Stimulated activated naive CD8-positive, alpha-beta T cell treated with anti-CD3 and anti-CD28 coated beads, Interleukin-15, Interleukin-2, amounts not matched to agents 100 ng/mL and 50 ng/mL, for 24 hours (primary cell): ENCODE measurements around the gene CORIN.
"Not testable (repeated sequence)": the region's sequence is repeated elsewhere in the genome, so short reads cannot be mapped to it uniquely, and the experiment has no call there.

ENCODE experiments used
- H3K27ac Mint-ChIP-seq: one replicate; pipeline ENCODE4 v1.8.0; 2021; ENCODE audit warnings: mild to moderate bottlenecking, mixed read lengths
- H3K27me3 Mint-ChIP-seq: one replicate; pipeline ENCODE4 v1.8.0; 2021; ENCODE audit warnings: mixed read lengths
- H3K36me3 Mint-ChIP-seq: one replicate; pipeline ENCODE4 v1.8.0; 2021; ENCODE audit warnings: low read depth, mixed read lengths
- H3K4me1 Mint-ChIP-seq: one replicate; pipeline ENCODE4 v1.8.0; 2021; ENCODE audit warnings: low read depth, mixed read lengths
- H3K4me3 Mint-ChIP-seq: one replicate; pipeline ENCODE4 v1.8.0; 2021; ENCODE audit warnings: mild to moderate bottlenecking, mixed read lengths
- H3K9me3 Mint-ChIP-seq: one replicate; pipeline ENCODE4 v1.8.0; 2021; ENCODE audit warnings: mixed read lengths

CORIN gene

DNA sequence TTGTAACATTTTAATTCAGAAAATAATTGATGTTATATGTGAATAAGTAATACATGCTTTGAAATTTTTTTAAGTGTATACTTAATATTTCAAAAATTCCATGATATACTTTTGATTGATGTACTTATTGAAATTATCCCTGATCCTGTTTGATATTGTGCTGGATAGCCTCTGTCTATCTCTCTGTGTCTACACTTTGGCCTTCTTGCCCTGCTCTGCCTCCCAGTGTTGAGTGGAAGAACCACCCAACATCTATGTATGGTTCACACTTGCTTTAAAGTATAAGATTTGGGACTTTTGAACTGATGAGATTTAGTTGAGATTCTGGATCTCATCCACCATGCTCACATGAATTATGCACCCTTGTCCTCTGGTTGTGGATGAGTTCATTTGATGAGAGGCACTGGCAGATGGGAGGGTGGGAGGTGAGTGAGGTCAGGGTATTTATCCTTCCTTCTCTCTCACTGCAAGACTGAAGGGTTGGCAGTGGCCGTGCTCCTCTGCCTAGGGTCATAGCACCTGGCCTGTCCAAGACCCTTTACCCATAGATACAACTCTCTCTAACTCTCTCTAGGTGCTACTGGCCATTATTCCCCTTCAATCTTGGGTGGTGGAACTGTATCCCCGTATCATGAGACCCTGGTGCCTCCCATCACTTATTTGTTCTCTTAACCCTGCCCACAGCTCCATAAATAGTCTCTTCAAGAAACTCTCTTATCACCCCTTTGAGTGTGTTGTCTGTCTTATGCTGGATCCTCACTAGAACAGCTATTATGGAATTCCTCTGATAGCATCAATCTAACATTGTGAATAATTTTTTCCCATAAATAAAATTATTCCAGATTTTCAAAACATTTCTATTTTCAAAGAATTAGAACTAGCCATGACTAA lies 75.2 kb downstream of the CORIN start:
- Mint-ChIP-seq H3K27me3 (no peaks in the 10 kb centered on the region), H3K27ac (no peak overlapping the region), H3K9me3 (peaks cover 3% of the 10 kb centered on the region), H3K4me3 (no peak overlapping the region), H3K36me3 (no peaks in the 10 kb centered on the region), H3K4me1 (no peaks in the 10 kb centered on the region)

DNA sequence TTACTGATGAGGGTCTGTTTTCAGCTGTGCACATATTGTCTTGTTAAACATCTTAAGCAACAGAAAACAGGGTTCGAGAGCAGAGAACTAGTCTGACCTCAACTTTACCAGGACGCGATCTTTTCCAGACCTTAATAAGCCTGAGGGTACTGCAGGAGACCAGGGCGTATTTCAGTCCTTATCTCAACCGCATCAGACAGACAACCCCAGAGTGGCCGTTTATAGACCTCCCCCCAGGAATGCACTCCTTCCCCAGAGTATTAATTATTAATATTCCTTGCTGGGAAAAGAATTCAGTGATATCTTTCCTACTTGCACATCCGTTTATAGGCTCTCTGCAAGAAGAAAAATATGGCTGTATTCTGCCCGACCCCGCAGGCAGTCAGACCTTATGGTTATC lies 84.6 kb downstream of the CORIN start:
- not testable (repeated sequence) for H3K4me1 Mint-ChIP-seq, H3K27ac Mint-ChIP-seq, H3K27me3 Mint-ChIP-seq, H3K4me3 Mint-ChIP-seq, H3K36me3 Mint-ChIP-seq, H3K9me3 Mint-ChIP-seq

DNA sequence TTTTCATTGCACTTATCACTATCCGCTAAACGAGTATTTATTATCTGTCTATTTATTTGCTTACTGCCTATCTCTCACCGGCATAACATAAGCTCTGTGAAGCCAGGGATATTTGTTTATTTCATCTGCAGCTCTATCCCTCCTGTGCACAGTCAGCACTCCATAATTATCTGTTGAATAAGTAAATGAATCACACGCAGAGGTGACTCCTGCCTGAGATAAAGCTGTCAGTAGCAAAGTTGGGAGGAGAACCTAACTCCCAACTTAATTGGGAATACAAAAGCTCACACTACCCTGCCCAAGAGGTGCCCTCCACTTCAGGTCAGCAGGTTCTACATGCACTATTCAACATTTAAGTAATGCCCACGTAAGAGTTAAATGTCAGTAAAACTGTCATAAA lies 85.7 kb downstream of the CORIN start:
- Mint-ChIP-seq H3K4me1 (no peaks in the 10 kb centered on the region), H3K4me3 (no peak overlapping the region), H3K9me3 (peaks cover 7% of the 10 kb centered on the region), H3K36me3 (no peaks in the 10 kb centered on the region), H3K27me3 (peaks cover 6% of the 10 kb centered on the region), H3K27ac (no peak overlapping the region)

DNA sequence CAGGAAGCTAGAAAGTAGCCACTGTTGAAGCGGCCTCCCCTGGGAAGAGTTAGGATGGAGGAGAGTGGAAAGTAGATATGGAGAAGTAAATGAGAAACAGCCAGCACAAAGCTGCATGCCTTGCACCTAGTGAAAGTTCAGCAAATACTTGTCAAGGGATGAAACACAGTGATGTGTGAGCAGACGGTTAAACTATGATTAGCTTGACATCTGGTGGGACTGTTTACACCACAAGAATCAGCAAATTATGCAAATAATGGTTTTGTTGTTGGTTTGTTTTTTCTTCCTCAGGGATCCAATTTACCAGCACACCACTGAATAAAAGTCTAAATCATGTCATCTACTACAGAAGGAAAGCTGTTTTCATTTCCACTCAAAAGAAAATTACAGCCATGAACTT lies 87.1 kb downstream of the CORIN start:
- Mint-ChIP-seq H3K9me3 (peaks cover 7% of the 10 kb centered on the region), H3K4me1 (no peaks in the 10 kb centered on the region), H3K27ac (no peak overlapping the region), H3K27me3 (peaks cover 6% of the 10 kb centered on the region), H3K36me3 (no peaks in the 10 kb centered on the region), H3K4me3 (no peak overlapping the region)

DNA sequence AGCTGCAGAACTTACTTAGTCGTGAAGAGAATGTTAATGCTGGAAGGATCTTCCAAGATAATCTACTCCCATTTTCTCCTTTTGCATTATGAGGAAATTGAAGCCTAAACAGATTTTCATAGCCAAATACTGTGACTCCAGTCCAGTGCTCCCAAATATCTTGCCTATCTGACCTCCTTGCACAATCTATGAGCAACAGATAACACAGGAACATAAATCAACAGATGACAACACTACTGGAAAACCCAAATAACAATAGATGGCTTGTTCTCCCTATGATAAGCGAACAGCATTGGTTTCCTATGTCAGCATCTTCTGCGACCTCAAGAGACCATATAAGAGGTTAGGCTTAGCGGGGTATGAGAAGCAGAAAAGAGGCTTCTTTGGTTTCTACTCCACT lies 88.0 kb downstream of the CORIN start:
- Mint-ChIP-seq H3K27ac (no peak overlapping the region), H3K36me3 (no peaks in the 10 kb centered on the region), H3K27me3 (peaks cover 6% of the 10 kb centered on the region), H3K4me3 (no peak overlapping the region), H3K4me1 (no peaks in the 10 kb centered on the region), H3K9me3 (peaks cover 7% of the 10 kb centered on the region)

DNA sequence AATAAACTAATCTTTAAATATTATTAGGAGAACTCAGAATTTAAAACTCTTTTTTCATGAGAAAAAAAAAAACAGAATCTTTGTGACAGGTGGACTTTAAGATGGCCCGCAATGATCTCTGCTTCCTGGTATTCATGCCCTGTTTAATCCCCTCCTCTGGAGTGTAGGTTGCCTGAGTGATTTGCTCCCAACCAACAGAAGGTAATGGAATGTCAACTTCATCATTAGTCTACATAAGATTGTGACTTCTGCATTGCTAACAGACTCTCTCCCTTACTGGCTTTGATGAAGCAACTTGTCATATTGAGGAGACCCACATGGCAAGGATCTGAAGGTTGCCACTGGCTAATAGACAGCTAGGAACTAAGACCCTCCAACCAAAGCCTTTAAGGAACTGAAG lies 88.8 kb downstream of the CORIN start:
- Mint-ChIP-seq H3K9me3 (peaks cover 7% of the 10 kb centered on the region), H3K27me3 (peaks cover 6% of the 10 kb centered on the region), H3K36me3 (no peaks in the 10 kb centered on the region), H3K4me3 (no peak overlapping the region), H3K4me1 (no peaks in the 10 kb centered on the region), H3K27ac (no peak overlapping the region)

DNA sequence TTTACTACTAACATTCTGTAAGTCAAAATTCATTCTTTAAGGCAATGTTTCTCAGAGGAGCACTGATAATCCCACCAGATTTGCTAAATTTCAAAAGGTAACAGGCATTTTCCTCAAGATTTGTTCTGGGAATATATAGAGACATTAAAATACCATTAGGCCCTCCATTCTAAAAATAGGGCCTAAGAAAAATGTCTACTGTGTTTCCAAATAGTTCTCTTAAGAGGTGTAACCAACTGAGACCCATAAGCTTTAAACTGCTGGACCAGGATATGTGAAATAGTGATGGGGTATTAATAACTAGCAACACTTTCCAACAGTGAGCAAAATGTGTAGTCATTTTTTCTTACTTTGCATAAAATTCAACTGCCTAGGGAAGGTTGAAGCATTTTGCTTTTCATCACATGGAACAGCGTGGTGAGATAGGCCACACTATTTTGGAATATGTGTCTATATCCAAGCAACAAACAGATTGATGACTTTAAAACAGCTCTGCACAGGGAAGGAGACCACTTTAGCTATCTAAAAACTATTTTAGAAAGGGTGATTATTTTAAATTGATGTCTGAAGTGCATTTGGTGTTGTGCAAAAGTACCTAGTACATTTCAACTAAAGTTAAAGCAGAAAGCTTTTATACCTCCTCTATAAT lies 89.9 kb downstream of the CORIN start:
- Mint-ChIP-seq H3K27me3 (peaks cover 6% of the 10 kb centered on the region), H3K27ac (no peak overlapping the region), H3K9me3 (peaks cover 6% of the 10 kb centered on the region), H3K36me3 (no peaks in the 10 kb centered on the region), H3K4me3 (no peak overlapping the region), H3K4me1 (no peaks in the 10 kb centered on the region)

DNA sequence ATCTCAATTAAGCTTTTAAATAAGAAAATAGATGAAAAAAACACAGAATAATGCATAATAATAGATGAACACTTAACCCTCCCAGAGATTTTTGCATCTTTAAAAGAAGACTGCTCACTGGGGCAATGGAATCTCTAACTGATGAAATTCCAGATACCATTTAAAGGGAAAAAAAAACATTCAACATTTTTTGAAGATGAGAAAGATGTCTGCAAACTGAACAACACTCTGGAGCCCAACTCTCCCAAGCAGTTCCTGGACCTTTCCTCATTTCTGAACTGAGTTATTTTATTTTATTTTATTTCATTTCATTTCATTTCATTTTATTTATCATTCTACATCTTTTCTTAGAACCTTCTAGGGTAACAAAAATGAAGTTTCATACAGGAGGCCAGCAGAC lies 90.7 kb downstream of the CORIN start:
- no peaks in the 10 kb centered on the region for H3K9me3 Mint-ChIP-seq
- H3K4me1 Mint-ChIP-seq = no peaks in the 10 kb centered on the region
- no peak overlapping the region for H3K4me3 Mint-ChIP-seq
- H3K27ac Mint-ChIP-seq = no peak overlapping the region
- H3K36me3 Mint-ChIP-seq = no peaks in the 10 kb centered on the region
- H3K27me3 Mint-ChIP-seq = peaks cover 6% of the 10 kb centered on the region

DNA sequence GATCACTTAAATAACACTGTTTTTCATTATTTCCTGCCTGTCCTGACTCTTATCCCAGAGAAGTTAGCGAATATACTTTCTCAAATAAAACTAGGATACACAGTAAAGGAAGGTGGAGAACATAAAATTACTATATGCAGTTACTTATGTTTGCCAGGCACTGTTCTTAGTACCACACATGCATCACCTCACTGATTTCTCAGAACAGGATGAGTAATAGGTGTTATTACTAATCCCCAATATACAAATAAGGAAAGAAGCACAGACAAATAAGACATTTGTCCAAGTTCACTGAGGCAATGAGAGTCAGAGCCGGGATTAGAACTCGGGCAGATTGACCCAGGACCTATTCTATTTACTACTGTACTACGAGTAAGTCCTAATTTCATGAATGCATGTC lies 91.7 kb downstream of the CORIN start:
- no peaks in the 10 kb centered on the region for H3K4me1 Mint-ChIP-seq
- H3K4me3 Mint-ChIP-seq = no peak overlapping the region
- H3K27me3 Mint-ChIP-seq = peaks cover 7% of the 10 kb centered on the region
- no peaks in the 10 kb centered on the region for H3K9me3 Mint-ChIP-seq
- no peaks in the 10 kb centered on the region for H3K36me3 Mint-ChIP-seq
- H3K27ac Mint-ChIP-seq = no peak overlapping the region

DNA sequence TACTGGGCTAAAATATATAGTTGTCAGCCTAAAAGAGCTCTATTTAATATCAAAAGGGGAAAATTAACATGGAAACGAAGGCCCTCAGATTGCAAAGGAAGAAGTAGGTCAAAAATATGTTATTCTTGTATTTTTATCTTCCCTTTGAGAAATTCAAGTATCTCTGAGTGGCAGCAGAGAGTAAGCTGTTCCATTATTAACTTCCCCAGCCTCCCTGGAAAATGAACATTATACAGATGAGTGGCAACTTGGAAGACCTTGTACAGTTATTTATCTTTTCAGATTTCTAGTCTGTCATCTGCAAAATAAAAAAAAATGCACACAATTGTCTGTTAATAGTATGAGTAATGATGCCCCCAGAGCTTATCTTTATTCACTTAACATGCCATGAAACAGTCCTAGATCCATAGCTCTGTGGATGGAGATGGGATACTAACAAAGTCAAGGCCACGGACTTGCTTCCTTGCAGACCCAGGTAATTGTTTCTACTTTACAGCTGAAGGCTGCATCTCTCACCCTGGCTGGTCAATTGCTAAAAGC lies 93.0 kb downstream of the CORIN start:
- no peak overlapping the region for H3K27ac Mint-ChIP-seq
- peaks cover 4% of the 10 kb centered on the region for H3K9me3 Mint-ChIP-seq
- H3K27me3 Mint-ChIP-seq = peaks cover 7% of the 10 kb centered on the region
- H3K4me3 Mint-ChIP-seq = no peak overlapping the region
- no peaks in the 10 kb centered on the region for H3K36me3 Mint-ChIP-seq
- no peaks in the 10 kb centered on the region for H3K4me1 Mint-ChIP-seq

DNA sequence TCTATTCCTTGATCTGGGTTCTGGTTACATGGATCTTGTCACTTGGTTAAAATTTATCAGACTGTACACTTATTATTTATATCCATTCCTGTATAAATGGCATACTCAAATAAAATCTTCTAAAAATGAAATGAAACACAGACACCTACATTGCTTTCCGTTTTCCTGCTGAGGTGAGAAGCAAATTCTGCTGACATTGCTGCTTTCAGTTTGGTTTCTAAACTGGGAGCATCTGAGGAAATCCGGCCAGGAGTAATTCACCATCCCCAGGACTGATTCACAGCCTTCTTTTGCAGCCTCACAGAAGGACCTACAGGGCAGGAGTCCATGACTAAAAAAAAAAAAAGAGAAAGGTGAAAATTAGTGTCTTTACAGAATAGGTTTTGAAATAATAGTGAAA lies 93.6 kb downstream of the CORIN start:
- H3K36me3 Mint-ChIP-seq = no peaks in the 10 kb centered on the region
- peaks cover 10% of the 10 kb centered on the region for H3K27me3 Mint-ChIP-seq
- no peak overlapping the region for H3K27ac Mint-ChIP-seq
- no peak overlapping the region for H3K4me3 Mint-ChIP-seq
- H3K9me3 Mint-ChIP-seq = peaks cover 5% of the 10 kb centered on the region
- H3K4me1 Mint-ChIP-seq = no peaks in the 10 kb centered on the region

DNA sequence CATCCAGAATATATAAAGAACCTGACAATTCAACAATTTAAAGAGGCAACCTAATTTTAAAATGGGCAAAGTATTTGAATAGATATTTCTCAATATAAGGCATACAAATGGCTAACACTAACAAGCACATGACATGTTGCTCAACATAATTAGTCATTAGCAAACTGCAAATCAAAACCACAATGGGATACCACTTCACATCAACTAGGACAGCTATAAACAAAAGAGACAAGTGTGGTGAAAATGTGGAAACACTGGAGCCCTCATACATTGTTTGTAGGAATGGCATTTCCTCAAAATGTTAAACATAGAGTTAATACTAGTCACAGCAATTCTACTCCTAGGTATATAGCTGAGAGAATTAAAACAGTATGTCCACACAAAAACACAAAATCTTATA lies 96.7 kb downstream of the CORIN start:
- Mint-ChIP-seq H3K4me3 (no peak overlapping the region), H3K4me1 (no peaks in the 10 kb centered on the region), H3K27ac (no peak overlapping the region), H3K27me3 (peaks cover 10% of the 10 kb centered on the region), H3K9me3 (peaks cover 9% of the 10 kb centered on the region), H3K36me3 (no peaks in the 10 kb centered on the region)

DNA sequence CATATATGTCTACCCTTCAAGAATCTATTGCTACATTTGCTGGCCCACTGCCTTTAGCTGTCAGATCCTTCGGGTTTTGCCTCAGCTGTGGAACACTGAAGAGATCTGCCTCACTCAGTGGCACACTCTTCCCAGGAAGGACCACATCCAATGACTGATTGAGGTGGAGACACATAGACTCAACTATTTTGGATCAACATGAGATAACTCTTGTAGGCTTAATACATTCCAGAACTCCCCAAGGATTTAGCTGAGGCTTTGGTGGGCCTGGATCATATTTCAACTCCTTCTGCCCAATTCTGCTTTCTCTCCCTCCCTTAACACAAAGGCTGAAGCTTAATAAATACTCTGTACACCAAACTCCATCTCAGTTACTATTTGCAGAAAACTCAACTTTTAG lies 100.5 kb downstream of the CORIN start:
- no peak overlapping the region for H3K4me3 Mint-ChIP-seq
- peaks cover 10% of the 10 kb centered on the region for H3K27me3 Mint-ChIP-seq
- no peaks in the 10 kb centered on the region for H3K36me3 Mint-ChIP-seq
- peaks cover 9% of the 10 kb centered on the region for H3K9me3 Mint-ChIP-seq
- H3K27ac Mint-ChIP-seq = no peak overlapping the region
- no peaks in the 10 kb centered on the region for H3K4me1 Mint-ChIP-seq

DNA sequence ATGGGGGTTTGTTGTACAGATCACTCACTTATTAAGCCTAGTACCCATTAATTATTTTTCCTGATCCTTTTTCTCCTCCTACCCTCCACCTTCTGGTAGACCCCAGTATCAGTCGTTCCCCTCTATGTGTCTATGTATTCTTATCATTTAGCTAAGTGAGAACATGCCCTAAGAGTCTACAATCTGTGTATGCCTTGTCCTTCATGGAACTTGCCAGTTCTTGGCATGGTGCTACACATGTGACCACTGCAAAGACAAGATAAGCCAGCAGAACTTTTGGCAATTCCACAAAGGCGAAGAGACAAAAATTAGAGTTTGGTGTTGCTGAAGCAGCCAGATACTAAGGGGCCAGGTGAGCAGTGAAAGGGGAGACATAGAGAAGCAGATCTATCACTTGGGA lies 101.3 kb downstream of the CORIN start:
- Mint-ChIP-seq H3K27me3 (peaks cover 10% of the 10 kb centered on the region), H3K4me1 (no peaks in the 10 kb centered on the region)

DNA sequence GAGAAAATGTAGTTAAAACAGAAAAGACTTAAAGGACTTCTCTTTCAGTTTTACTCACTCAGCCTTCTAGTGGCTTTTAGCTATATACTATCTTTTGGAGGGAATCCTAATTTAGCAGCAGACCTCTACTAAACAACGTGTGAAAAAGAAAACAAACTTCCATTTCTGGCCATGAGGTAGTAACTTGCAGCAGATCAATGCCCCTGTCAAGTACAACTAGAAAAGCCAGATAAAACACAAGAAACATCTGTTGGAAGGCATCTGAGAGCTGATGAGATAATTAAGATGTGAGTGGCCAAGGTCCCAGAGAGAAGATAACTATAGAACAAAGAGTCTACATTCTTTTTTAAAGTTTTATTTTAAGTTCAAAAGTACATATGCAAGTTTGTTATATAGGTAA lies 101.7 kb downstream of the CORIN start:
- H3K27me3 Mint-ChIP-seq = peaks cover 9% of the 10 kb centered on the region
- H3K36me3 Mint-ChIP-seq = no peaks in the 10 kb centered on the region
- peaks cover 9% of the 10 kb centered on the region for H3K9me3 Mint-ChIP-seq
- H3K4me1 Mint-ChIP-seq = no peaks in the 10 kb centered on the region
- H3K27ac Mint-ChIP-seq = no peak overlapping the region
- H3K4me3 Mint-ChIP-seq = no peak overlapping the region

More for the DNA sequence above, 101.3 kb downstream of the CORIN start:
- Mint-ChIP-seq H3K4me3 (no peak overlapping the region), H3K27ac (no peak overlapping the region), H3K9me3 (peaks cover 9% of the 10 kb centered on the region), H3K36me3 (no peaks in the 10 kb centered on the region)
